NCI-H510A (cell line): ENCODE measurements around the gene ZNF384.

Experiments
- DNase-seq: peaks from one replicate; lab custom pipeline; 2025; lab: John Stamatoyannopoulos, UW

ZNF384 gene

DNA sequence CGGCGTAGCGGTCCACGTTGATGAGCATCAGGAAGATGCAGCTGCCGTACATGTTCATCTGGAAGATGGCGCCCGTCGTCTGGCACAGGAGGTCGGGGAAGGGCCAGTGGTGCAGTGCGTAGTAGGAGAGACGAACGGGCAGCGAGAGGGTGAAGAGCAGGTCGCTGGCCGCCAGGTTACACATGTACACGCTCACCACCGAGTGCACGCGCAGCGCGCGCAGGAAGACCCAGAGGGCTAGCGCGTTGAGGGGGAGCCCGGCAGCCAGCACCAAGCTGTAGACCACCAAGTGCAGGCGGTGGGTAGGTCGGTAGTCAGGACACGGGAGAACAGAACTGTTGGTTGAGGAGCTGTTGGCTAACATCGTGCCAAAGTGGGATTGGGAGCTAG, 68.3 kb downstream of the ZNF384 start:
- no peak for DNase-seq

DNA sequence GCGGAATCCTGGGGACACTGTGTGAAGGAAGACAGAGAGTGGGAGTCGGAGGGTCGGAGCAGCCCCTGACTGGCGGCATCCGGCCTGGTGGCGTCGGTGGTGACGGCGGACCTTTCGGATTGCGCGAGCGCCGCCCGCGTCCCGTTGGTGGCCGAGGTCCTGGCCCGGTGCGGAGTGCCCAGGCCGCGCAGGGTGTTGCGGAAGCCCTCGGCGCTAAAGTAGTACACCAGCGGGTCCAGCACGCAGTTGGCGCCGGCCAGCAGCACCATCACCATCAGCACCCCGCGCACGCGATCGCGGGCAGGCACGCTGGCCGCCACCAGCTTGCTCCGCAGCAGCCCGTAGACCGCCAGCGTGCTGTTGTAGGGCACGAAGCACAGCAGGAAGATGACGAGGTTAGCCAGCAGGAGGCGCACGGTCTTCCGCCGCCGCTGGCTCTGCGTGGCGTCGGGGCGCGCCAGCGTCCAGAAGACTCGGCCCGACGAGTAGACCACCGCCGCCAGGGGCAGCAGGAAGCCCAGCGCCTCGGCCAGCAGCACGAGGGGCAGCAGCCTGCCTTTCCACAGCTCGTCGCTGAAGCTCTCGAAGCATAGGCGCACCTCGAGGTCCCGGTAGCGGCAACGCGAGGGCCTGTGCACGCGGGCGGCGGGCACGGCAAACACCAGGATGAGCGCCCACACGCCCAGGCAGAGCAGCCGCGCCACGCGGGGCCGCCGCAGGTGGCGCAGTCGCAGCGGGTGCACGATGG, 68.9 kb downstream of the ZNF384 start:
- no peak for DNase-seq

DNA sequence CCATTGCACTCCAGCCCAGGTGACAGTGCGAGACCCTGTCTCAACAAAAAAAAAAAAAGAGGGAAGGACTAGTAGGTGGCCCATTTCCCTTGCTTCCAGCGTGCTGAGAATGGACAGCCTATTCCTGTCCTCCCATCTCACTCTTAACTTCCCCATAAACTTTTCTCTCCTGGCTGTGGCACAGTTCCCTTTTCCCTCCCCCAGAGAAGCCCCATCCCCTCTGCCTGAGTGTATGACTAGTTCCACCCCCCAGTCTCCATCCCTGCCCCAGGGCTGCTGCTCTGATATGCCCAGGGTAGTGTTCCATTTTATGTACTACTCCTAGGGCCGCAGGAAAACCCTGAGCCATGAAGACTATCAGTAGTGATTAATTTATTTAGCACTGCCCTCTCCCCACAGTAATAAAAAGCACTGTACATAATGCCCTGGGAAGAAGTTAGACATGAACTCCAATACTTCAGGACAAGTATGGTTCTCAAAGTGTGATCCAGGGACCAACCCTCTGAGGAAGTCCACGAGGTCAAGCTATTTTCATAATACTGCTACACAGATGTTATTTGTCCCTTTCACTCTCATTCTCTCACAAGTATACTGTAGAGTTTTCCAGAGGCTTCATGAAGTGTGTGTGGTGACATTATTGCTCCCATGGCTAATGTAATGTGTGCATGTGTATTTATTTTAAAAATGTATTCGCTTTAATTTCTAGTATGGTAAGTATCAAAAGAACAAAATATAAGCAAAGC, 70.5 kb downstream of the ZNF384 start:
- DNase-seq, result no peak
